ENCODE data around the gene CEP128. TPM values are rescaled to one million over a fixed set of nuclear protein-coding genes. Genes with fewer than 3 reads are reported as not detected.
"Not testable (repeated sequence)": the region's sequence is repeated elsewhere in the genome, so short reads cannot be mapped to it uniquely, and the experiment has no call there.

Gene CEP128
- total RNA-seq, 1 donor = 12.2 TPM

- H3K4me3 ChIP-seq (ENCODE audit: low read depth, low read length) = no peak overlapping the region
- TF ChIP-seq CTCF (IDR thresholded peaks at IDR 0.05; ENCODE audit: insufficient read depth, low read length) = no peak
- no peak for DNase-seq (ENCODE audit: low read depth)
Measured at GRCh38 chr14:80927083-80927989, 14.2 kb downstream of the CEP128 start.

- TF ChIP-seq CTCF (IDR thresholded peaks at IDR 0.05; ENCODE audit: insufficient read depth, low read length) = no peak
- peak; percentile 18 for DNase-seq (ENCODE audit: low read depth)
- H3K4me3 ChIP-seq (ENCODE audit: low read depth, low read length) = no peak overlapping the region
Measured at GRCh38 chr14:80926397-80927082, 15.0 kb downstream of the CEP128 start.

GRCh38 chr14:80924365-80925103 lies 17.0 kb downstream of the CEP128 start:
- no peak overlapping the region for H3K4me3 ChIP-seq (ENCODE audit: low read depth, low read length)
- no peak for TF ChIP-seq CTCF (IDR thresholded peaks at IDR 0.05; ENCODE audit: insufficient read depth, low read length)
- DNase-seq (ENCODE audit: low read depth) = no peak

GRCh38 chr14:80923368-80923767 lies 18.2 kb downstream of the CEP128 start:
- no peak for DNase-seq (ENCODE audit: low read depth)
- TF ChIP-seq CTCF (IDR thresholded peaks at IDR 0.05; ENCODE audit: insufficient read depth, low read length) = no peak
- no peak overlapping the region for H3K4me3 ChIP-seq (ENCODE audit: low read depth, low read length)

- H3K4me3 ChIP-seq (ENCODE audit: low read depth, low read length) = no peak overlapping the region
- DNase-seq (ENCODE audit: low read depth) = no peak
Measured at GRCh38 chr14:80919622-80920021, 21.9 kb downstream of the CEP128 start.

GRCh38 chr14:80912013-80912412 lies 29.5 kb downstream of the CEP128 start:
- not testable (repeated sequence) for H3K4me3 ChIP-seq (ENCODE audit: low read depth, low read length)

More at GRCh38 chr14:80919622-80920021, 21.9 kb downstream of the CEP128 start:
- TF ChIP-seq CTCF (IDR thresholded peaks at IDR 0.05; ENCODE audit: insufficient read depth, low read length) = no peak

GRCh38 chr14:80906946-80907345 lies 34.6 kb downstream of the CEP128 start:
- no peak overlapping the region for H3K4me3 ChIP-seq (ENCODE audit: low read depth, low read length)
- TF ChIP-seq CTCF (IDR thresholded peaks at IDR 0.05; ENCODE audit: insufficient read depth, low read length) = no peak
- peak; percentile 31 for DNase-seq (ENCODE audit: low read depth)

More at GRCh38 chr14:80912013-80912412, 29.5 kb downstream of the CEP128 start:
- not testable (repeated sequence) for DNase-seq (ENCODE audit: low read depth)

Measured in fibroblast of the aortic adventitia (primary cell).